Muscle of back (tissue), 11 donors: Measurements from ENCODE around the gene LDLRAD4. TPM values are rescaled to one million over a fixed set of nuclear protein-coding genes. Genes with fewer than 3 reads are reported as not detected.

Experiments used
- DNase-seq, 3 donors: peaks; one replicate each; pipeline versions ENCODE4 v3.0.0 to v3.0.0-alpha.2; 2013
- polyA plus RNA-seq, 10 donors: library from polyadenylated mRNA; unstranded; fragments of 120-200 nt; gene quantifications; one replicate each; pipeline ENCODE4 v1.2.1, GENCODE V29; 2013; ENCODE audit not compliant: insufficient read length in 10 of 10

Gene LDLRAD4
- polyA plus RNA-seq, 10 donors = 6.9 to 15.9 (median 11.2) TPM

DNA sequence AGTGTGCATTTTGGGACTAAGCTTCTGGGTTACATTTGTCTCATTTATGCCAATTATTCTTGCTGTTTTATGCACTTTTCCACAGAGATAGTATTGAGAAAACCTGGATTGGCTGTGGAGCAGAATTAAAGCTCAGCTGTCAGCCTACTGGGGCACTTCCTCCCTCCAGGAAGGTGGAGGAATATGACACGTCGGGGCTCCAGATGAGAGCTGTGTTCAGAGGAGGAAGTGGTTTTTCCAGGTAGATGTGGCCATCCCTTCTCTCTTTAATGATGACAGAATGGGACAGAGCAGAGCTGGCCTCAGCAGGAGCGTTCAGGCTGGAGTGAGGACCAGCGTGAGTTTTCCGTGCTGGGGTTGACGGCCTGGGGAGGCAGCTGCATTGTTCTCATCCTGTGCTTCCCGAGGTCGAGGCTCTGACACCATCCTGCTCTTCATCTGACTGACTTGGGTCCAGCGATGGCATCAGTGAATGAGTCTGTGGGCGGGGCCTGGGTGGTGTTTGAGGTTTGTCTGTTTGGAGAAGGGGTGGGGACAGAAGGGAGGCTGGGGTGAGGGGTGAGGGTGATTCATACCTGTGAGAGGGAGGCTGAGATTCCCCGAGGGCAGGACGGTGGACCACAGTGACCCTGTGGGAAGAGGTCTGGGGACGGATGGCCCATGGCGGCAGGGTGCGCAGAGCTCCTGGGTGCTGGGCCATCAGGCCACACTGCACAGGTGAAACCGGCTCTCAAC is 207.0 kb downstream of the LDLRAD4 start:
- DNase-seq = no peak

DNA sequence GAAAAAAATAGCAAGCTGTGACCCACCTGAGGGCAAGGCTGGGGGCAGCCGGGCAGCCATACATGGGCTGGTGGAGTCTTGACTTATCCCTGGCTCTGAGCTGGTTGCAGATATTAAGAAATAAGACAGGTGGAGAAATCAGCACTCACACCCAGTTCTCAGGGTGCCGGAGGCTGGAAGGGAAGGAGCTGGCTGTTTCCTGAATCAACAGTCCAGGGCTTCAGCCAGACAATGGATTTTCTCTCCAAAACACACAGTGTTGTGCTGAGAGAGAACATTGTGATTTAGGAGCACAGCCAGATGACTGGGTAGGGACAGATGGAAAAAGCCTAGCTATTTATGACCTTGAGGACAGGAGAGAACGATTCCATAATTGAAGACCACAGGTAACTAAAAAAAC is 208.8 kb downstream of the LDLRAD4 start:
- DNase-seq = peak in 1 of 3 donors; percentile 54

DNA sequence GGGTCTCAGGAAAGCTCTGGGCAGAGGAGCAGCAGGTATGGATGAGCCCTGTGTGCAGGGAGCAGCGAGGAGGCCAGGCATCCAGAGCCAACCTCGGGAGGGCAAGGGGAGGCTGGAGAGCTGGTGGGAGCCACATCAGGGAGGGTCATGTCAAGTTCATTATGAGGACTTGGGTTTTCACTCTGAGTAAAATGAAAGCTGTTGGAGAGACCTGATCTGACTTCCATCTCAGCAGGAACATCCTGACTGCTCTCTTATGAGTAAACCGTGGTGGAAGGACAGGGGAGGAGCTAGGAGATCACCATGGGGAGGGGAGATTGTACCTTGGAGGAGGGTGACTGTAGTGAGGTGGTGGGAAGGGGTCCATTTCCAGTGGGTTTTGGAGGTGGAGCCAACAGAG is 209.8 kb downstream of the LDLRAD4 start:
- DNase-seq = no peak

DNA sequence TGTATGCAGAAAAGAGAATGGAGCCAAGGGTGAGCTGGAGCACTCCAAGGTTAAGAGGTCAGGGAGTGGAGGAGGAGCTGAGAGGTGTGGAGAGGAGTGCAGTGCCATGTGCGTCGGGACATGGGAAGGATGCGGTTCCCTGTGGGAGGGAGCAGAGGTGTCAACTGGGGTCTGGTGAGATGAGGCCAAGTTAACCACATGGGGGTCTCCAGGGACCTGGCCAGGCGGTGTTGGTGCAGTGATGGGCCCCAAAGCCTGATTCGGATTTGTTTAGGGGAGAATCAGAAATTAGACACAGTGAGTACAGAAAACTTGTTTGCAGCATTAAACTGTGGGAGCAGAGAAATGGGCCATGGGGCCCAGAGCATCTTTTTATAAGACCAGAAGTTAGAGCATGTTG is 210.5 kb downstream of the LDLRAD4 start:
- DNase-seq = no peak

DNA sequence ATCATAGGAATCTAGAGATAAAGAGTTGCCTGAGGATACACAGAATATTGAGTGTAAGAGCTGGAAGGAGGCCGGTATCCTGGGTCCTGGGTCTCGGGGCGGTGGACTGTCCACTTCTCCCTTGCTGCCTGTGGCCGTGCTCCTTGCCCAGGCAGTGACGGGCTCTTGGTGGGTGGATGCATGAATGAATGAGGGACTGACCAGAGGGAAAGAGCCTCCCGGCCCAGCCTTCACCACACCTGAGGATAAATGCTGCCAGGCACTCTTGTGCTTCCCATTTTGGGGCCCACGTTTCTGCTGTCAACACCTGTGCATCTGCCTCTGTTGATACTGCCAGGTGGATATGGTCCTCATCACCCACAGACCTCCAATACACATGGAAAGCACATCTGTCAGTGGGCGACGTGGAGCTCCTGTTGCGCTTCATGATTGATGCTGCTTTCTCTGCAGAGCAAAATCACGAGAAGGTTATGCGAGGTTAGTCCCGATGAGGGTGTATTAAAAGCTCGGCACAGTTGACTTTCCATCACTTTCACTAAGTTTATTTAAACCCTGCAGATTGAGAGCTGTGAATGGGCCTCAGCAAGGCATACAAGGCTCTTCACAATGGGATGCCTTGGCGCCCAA is 211.4 kb downstream of the LDLRAD4 start:
- DNase-seq = no peak

DNA sequence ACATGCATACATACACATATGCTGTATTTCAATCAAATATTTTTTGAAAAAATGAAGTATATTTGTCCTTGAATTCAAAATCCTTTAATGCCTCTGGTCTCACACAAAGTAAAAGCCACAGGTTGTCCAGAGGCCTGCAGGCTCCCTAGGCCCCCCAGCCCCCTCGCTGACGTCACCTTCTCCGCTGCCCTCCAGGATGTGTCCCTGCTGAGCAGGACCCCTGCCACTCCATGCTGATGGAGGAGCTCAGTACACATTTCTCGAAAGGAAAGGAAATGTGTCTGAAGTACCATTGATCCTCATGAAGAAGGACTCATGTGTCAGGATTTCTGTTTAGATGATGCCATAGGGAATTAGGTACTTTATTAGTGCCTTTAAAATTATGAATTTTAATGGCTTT is 212.1 kb downstream of the LDLRAD4 start:
- no peak for DNase-seq

DNA sequence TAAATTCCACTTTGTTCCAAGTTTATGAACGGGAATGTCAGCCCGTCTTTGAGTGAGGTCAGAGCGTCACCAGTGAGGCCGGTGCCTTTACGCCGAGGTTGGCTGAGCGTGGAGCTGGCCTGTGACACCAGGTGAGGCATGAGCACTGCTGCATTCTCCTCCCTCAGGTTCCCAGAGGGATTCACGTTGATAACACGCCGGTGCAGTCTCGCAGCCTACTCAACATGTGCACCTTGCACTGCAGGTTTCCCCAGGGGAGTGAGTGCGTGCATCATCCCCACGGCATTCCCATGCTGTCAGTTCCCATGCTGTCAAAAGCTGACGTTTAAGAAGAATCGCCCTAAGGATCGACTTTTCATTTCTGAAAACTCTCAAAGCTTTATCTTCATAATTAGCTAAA is 213.3 kb downstream of the LDLRAD4 start:
- no peak for DNase-seq

DNA sequence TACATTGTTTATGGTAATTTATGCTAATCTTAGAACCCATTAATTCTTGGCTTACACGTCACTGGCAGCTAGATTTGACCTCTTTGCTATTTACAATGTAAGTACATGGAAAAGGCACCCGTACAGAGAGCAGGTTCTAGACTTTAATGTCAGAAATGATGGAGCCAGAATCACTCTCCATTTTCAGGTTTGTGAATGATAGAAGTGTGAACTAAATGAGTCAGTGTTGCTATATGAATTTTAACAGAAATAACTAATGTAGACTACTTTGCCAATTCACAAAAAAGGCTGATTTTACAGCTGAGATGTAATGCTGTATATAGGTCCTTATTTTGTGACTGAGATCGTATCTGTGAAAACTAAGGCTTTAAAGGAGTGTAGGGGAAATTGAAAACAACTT is 214.6 kb downstream of the LDLRAD4 start:
- no peak for DNase-seq

DNA sequence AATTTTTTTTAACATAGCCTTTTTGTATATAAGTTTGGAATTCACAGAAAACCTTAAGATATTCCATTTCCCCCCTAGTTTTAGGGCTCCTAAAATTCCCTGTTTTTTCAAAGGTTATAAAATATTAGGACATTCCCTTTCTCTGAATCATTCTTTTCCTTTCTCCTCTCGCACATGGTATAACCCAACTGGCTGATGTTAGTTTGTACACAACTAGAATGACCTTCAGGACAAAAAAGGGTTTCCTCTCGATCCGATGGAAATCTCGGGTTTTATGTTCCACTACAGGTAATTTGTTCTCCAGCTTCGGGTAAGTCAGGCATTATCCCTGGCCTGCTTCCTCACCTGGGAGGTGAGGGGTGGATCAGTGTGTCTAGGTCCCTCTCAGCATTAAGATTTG is 215.1 kb downstream of the LDLRAD4 start:
- no peak for DNase-seq

DNA sequence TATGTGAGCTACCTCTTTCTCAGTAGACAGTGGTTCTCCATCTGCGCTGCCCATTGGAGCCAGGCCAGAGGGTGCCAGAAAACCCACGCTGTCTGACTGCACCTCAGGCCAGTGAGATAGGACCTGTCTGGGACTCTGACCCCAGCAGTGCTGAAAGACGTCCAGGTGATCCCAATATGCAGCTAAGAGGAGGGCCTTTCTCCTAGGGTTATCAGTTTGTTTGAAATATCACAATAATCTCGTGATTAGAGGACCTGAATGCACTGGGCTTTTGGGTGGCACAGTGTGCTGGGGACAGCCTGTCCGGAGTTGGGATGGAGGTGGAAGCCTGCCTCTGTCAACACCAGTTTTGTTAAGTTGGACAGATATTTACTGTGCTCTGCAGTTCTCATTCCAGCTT is 216.3 kb downstream of the LDLRAD4 start:
- DNase-seq = no peak

DNA sequence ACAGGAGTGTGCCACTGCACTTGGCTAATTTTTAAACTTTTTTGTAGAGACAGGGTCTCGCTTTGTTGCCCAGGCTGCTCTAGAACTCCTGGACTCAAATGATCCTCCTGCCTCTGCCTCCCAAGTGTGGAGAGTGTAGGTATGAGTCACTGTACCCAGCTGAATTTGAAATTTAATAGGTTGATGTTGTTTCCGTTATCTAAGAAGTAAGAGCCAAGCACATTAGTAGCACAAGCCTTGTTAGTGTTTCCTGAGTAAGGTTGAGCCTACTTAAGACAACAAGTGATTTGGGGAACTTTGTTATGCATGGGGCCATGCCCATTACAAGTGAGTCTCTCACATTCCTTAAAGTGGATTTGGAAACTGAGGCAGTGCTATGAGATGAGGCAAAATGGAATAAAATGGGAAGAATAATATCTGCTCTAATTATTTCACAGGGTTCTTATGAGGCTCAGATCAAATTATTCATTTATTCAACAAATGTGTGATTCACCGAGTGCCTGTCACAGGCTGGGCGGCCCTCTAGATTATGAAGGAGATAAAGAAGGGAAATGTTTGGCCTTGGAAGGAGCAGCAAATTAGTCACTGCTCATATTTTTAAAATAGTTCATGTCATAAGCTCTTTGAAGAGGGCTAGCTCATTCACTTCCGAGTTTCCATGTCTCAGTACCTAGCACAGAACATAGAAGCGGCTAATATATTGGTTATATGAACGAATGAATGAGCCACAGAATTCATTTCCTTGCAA is 217.2 kb downstream of the LDLRAD4 start:
- peak in 2 of 3 donors; percentile 30 to 45 for DNase-seq

DNA sequence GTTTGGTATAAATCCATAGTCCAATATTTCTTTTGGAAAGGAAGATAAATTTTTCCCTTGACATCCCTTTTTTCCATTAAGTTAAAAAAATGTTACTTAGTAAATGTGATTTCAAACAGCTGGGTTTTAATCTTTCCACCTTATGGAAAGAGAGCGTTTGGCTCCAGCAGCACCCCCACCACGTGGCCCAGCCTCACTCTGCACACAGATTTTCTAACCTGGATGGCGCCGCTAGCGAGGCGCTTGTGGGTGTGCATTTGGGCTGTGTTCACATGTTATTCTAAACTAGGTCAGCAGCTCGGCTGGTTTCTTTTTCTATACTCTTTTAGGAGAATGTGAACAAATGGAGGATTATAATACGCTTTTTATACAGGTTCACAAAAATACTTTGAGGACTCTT is 218.0 kb downstream of the LDLRAD4 start:
- DNase-seq = peak; percentile 33 to 83 (median 74)

DNA sequence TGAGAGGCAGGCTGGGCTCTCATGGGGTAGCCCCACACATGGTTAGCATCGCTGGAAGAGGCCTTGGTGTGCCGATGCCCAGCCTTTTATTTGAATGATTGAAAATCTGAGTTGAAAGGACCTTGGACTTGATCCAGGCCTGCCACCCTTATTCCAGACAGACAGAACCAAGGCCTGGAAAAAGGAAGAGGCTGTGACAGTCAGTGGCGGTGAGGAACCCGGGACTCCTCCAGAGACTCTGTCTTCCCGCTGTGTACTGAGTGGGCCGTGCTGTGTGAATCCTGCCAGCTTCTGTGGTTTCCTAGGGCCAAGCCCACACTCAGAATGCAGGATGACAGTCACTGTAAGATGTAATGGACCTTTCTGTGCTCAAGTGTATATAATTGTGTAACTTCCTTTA is 218.5 kb downstream of the LDLRAD4 start:
- no peak for DNase-seq

DNA sequence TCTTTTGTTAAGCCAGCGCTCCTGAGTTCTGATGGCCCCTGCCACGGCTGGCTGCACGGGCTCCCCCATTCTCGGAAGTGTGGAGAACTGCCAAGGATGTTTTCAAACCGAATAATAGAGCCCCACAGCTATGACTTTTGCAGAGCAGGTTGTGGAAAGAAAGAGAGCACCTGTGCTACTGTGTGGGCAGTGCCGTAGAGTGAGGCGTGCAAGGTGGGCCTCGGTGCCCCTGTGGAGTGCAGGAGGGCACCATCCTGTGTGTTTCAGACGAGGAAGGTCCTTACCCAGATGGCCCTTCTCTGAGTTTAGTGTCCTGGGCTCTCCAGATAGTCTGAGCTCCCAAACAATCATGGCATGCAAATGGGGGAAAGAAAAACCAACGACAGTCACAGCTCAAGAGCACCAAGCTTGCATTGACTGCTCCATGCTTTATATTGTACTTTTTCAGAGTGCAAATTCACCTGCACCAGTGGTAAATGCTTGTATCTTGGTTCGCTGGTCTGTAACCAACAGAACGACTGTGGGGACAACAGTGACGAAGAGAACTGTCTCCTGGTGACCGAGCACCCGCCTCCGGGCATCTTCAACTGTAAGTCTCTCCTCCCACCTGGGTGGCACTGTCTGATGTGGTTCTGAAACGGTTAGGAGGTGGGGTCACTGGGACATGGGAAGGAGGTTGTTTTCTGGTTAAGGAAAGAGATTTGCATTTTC is 219.4 kb downstream of the LDLRAD4 start:
- no peak for DNase-seq

DNA sequence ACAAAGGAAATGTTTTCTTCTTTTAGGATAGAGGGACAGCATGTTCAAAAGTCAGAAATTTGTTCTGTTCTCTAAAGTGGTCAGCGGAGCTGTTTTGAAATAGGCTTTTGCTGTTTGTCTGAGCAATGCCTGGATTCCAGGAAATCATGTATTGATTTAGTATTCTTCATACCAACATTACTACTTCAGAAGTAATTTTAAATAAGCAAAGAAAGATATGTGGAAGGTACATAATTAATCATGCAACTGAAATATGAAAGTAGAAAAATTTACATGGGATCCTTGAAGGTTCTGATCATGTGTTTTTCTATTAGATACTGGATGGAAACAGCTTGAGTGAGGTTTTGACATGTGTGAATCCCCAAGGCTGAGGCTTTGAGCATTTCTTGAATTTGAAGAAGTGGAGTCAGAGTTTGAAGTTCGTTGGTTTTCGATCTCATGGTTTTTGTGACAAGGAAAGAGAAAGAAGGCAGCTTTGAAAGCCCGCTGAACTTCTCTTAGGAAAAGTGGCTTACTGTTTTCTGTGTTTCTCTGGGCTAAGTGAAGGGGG is 220.0 kb downstream of the LDLRAD4 start:
- DNase-seq = no peak

DNA sequence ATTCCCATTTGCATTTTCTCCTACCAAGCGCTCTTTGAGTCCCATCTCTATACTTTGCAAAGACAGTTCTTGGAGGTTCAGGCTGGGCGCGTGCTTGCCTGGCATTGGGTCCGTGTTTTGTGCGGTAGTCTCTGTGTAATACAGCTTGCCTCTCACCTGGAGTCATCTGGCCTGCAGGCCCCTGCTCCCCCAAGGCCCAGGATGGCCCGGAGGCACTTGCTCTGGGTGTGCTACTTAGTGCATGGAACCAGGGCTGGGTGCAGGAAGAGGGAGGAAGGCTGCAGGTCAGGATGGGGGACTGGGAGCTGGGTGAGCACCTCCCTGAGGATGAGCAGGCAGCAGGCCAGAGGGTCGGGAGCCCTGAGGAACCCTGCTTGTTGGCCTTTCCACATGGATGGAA is 220.9 kb downstream of the LDLRAD4 start:
- DNase-seq = no peak

DNA sequence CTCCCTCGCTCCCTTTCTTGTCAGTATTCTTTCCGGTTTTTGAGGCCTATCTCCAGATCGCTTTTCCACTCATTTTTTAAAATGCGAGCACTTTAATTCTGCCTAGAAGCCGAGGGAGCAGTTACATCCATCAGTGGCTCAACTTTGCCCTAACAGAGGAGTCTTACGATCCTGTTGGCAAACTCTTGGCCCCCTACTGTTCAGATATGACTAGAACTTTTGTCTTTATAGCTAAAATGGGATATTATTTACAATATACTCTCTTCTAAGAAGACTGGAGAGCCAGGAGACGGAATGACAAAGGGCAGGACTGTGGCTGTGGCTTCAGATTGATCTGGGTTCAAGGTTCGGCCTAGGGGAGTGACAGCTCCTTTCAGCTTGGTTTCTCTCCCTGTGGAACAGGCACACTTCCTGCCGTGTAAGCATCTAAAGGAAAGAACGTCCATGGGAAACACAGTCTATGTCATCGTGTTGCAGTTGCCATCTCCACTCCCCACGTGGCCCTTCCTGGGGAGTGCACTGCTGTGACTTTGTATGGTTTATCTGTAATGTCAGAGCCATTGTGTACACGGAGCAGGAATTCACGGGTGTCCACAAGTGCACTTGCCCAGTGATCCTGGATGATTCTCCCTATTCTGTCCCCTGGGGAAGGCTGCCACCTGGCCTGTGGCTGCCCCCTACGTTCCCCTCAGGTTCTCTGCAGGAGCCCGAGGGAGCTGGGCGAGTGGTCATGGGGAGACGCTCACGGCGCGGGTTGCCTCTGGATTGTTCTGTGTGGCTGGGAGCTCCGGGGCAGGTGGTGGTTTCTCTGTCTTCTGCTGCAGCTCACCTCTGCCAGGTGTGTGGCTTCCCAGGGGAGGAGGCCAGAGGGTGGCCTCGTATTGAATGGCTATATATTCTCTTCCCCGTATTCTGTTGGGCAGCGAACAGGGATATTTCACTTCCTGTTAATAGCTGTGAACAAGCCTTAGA is 222.0 kb downstream of the LDLRAD4 start:
- DNase-seq = no peak

DNA sequence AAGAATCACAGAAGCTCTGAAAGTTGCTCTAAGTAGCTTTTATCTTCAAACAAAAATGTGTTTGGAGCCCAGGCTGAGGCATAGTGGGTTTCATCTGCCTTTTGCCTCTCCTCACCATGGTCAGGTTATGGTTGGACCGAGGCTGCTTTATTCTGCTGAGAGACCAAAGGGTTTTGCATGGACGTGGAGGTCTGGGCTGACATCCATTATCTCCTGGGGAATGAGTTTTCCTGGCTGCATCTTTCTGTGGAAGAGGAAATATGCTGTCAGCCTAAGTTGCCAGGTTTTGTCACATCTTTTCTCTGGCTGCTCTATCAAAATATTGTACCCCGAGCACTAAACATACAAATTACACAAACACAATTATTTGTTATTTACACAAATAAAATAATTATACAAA is 223.2 kb downstream of the LDLRAD4 start:
- DNase-seq = peak in 1 of 3 donors; percentile 76

DNA sequence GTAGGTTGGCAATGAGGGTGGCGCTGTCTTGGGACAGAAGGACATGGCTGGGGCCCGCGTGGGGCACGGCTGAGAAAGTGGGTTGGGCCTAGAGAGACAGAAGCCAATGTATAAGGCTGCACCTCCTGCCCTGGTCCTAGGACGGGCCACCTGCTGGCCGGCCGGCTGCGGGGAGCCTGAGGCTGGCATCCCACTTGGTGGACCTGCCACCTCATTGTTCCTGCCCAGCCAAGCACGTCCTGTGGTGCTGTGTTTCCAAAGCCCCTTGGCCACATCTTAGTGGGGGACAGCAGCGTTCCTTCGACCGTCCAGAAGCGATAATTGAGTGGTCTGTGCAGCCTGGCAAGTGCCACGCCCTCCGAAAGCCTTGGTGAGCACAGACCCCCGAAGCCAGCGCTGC is 223.9 kb downstream of the LDLRAD4 start:
- DNase-seq = no peak

DNA sequence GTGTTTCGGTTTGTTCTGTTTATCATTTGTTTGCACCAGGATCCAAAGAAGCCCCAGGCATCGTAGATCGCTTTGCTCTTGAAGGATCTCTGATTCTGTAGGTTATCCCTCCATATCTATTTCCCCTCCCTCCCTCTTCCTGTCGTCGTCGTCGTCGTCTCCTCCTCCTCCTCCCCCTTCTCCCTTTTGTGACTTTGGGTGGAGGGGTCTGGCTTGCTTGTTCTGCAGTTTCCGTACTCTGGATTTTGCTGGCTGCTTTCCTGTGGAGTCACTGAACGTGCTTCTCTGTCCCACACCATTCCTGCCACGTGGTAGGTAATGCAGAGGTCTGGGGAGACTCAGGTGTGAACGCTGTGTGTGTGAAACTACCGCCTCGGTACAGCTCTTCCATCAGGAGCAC is 225.0 kb downstream of the LDLRAD4 start:
- peak in 1 of 3 donors; percentile 34 for DNase-seq
